HepG2 (cell line): ENCODE results near the gene NOXRED1. TPM values are rescaled to one million over a fixed set of nuclear protein-coding genes. Genes with fewer than 3 reads are reported as not detected.

Source experiments
- CAMTA2 ChIP-seq: sonication (generic); formaldehyde crosslinking; IDR thresholded peaks from 2 replicates; pipeline ENCODE4 v1.4.0; 2020; ENCODE audit warnings: mild to moderate bottlenecking, missing genetic modification reagents, borderline replicate concordance
- HOXA9 ChIP-seq: sonication (generic); formaldehyde crosslinking; IDR thresholded peaks from 2 replicates; pipeline ENCODE4 v1.8.1; 2022; ENCODE audit warnings: missing genetic modification reagents, mild to moderate bottlenecking, moderate library complexity, borderline replicate concordance
- PAWR ChIP-seq: sonication (generic); formaldehyde crosslinking; IDR thresholded peaks from 2 replicates; pipeline ENCODE4 v1.4.0; 2020; ENCODE audit warnings: missing genetic modification reagents, mild to moderate bottlenecking, borderline replicate concordance
- PITX1 ChIP-seq: sonication (generic); formaldehyde crosslinking; IDR thresholded peaks from 2 replicates; pipeline ENCODE4 v1.5.1; 2020; ENCODE audit warnings: mild to moderate bottlenecking, missing genetic modification reagents
- RBAK ChIP-seq: sonication (generic); formaldehyde crosslinking; IDR thresholded peaks from 2 replicates; pipeline ENCODE4 v1.5.1; 2020; ENCODE audit warnings: mild to moderate bottlenecking, missing genetic modification reagents
- TEAD3 ChIP-seq: optimal IDR thresholded peaks from 2 replicates; pipeline ENCODE3; 2016; ENCODE audit warnings: borderline replicate concordance
- U2AF1 ChIP-seq: fragments of 200-400 bp; formaldehyde crosslinking; optimal IDR thresholded peaks from 2 replicates; pipeline ENCODE3; 2017; ENCODE audit warnings: mild to moderate bottlenecking, low read depth, low read length
- ZNF224 ChIP-seq: sonication (generic); formaldehyde crosslinking; IDR thresholded peaks from 2 replicates; pipeline ENCODE4 v1.5.0; 2020; ENCODE audit warnings: mild to moderate bottlenecking, missing genetic modification reagents
- ZNF703 ChIP-seq: sonication (generic); formaldehyde crosslinking; IDR thresholded peaks from 2 replicates; pipeline ENCODE4 v1.5.1; 2020; ENCODE audit warnings: missing genetic modification reagents, mild to moderate bottlenecking, moderate library complexity, borderline replicate concordance
- polyA plus RNA-seq, 8 experiments: library from polyadenylated mRNA; depleted of rRNA in 3 of 8; stranded (reverse) in 7 of 8; unstranded in 1 of 8; fragments of >200 nt; fragmentation: Illumina TruSeq in 4 of 8; extraction: Trizol in 4 of 8; gene quantifications; 2 replicates each; pipeline versions ENCODE4 v1.2.1 to v1.2.3, GENCODE V29; 2011 to 2016; ENCODE audit warnings: low read depth in 4 of 8, missing spikeins in 1 of 8, mixed read lengths in 1 of 8; ENCODE audit not compliant: insufficient read depth in 1 of 8
- total RNA-seq, 5 experiments: library from RNA; depleted of rRNA; stranded (reverse); fragments of >200 nt; fragmentation: Illumina TruSeq; extraction: Trizol; gene quantifications; 2 replicates each; pipeline ENCODE4 v1.2.3, GENCODE V29; 2016; ENCODE audit warnings: low read depth in 1 of 5
- TF ChIP-seq, protein P1 (sequence below), 2 experiments: sonication (generic) in 1 of 2; formaldehyde crosslinking in 1 of 2; IDR thresholded peaks; 2 replicates each; pipeline versions ENCODE4 v1.5.1 to v1.6.1; 2011 to 2020; ENCODE audit warnings: borderline replicate concordance in 1 of 2, low read depth in 1 of 2, low read length in 1 of 2, mild to moderate bottlenecking in 1 of 2, missing genetic modification reagents in 1 of 2, moderate library complexity in 1 of 2
- TF ChIP-seq, protein P2 (sequence below): sonication (generic); formaldehyde crosslinking; IDR thresholded peaks from 2 replicates; pipeline ENCODE4 v1.5.0; 2020; ENCODE audit warnings: mild to moderate bottlenecking, missing genetic modification reagents
- TF ChIP-seq, protein P3 (sequence below): sonication (generic); formaldehyde crosslinking; IDR thresholded peaks from 2 replicates; pipeline ENCODE4 v1.4.0; 2020; ENCODE audit warnings: mild to moderate bottlenecking, missing genetic modification reagents
- TF ChIP-seq, protein P4 (sequence below): sonication (generic); formaldehyde crosslinking; IDR thresholded peaks from 2 replicates; pipeline ENCODE4 v1.5.1; 2020; ENCODE audit warnings: mild to moderate bottlenecking, missing genetic modification reagents, moderate library complexity
- TF ChIP-seq, protein P5 (sequence below): sonication (generic); formaldehyde crosslinking; IDR thresholded peaks from 2 replicates; pipeline ENCODE4 v1.4.0; 2020; ENCODE audit warnings: missing genetic modification reagents

NOXRED1 gene
- total and polyA plus RNA-seq, 2 of the 13 experiments (the other 11 are each of a cell fraction or from before 2014, with no cell fraction given) = 0.24 to 0.41 TPM

DNA sequence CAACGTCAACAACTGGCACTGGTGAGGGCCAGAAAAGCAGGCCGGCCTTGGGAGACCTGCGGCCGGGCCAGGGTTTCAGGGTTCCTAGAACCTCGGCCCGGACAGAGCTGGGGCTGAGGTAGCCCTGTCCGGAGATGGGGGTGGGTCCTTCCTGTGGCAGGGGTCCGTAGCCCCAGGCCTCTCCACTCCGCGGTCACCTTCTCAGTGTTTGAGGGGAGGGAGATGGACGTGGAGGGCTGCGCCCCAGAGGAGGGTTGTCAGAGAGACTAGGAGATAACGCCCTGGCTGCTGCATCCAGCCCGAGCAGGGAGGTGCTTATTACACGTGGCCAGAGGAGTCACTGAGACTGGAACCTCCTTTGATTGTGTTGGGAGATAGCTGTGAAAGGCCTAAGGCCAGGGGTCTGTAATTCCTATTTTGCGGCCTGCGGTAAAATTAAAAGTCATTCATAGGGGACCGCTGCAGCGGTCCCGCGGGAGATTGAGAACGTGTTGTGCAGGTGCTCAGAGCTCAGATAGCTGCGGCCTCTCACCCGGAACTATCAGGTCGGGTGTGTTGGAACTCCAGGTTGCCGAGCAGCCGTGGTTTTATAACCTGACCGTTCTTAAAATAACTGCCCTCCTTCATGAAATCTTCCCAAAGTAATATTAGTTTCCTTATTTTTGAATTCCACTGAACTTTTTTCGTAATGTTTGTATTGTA, 35.1 kb upstream of the NOXRED1 start (continued):
- TF ChIP-seq, protein P1, sequence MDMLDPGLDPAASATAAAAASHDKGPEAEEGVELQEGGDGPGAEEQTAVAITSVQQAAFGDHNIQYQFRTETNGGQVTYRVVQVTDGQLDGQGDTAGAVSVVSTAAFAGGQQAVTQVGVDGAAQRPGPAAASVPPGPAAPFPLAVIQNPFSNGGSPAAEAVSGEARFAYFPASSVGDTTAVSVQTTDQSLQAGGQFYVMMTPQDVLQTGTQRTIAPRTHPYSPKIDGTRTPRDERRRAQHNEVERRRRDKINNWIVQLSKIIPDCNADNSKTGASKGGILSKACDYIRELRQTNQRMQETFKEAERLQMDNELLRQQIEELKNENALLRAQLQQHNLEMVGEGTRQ (IDR thresholded peaks at IDR 0.05; ENCODE audit: low read depth, low read length) = no peak
- TF ChIP-seq, protein P1 (CRISPR knock-in tag; IDR thresholded peaks at IDR 0.05; ENCODE audit: borderline replicate concordance) = peak; percentile 50; the same call in 1 of the 2 replicates
- TF ChIP-seq, protein P2, sequence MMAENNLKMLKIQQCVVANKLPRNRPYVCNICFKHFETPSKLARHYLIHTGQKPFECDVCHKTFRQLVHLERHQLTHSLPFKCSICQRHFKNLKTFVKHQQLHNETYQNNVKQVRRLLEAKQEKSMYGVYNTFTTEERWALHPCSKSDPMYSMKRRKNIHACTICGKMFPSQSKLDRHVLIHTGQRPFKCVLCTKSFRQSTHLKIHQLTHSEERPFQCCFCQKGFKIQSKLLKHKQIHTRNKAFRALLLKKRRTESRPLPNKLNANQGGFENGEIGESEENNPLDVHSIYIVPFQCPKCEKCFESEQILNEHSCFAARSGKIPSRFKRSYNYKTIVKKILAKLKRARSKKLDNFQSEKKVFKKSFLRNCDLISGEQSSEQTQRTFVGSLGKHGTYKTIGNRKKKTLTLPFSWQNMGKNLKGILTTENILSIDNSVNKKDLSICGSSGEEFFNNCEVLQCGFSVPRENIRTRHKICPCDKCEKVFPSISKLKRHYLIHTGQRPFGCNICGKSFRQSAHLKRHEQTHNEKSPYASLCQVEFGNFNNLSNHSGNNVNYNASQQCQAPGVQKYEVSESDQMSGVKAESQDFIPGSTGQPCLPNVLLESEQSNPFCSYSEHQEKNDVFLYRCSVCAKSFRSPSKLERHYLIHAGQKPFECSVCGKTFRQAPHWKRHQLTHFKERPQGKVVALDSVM (CRISPR knock-in tag) = peak; percentile 67
- TF ChIP-seq RBAK (CRISPR knock-in tag) = no peak
- no peak for TF ChIP-seq ZNF703 (CRISPR knock-in tag)
- TF ChIP-seq, protein P3, sequence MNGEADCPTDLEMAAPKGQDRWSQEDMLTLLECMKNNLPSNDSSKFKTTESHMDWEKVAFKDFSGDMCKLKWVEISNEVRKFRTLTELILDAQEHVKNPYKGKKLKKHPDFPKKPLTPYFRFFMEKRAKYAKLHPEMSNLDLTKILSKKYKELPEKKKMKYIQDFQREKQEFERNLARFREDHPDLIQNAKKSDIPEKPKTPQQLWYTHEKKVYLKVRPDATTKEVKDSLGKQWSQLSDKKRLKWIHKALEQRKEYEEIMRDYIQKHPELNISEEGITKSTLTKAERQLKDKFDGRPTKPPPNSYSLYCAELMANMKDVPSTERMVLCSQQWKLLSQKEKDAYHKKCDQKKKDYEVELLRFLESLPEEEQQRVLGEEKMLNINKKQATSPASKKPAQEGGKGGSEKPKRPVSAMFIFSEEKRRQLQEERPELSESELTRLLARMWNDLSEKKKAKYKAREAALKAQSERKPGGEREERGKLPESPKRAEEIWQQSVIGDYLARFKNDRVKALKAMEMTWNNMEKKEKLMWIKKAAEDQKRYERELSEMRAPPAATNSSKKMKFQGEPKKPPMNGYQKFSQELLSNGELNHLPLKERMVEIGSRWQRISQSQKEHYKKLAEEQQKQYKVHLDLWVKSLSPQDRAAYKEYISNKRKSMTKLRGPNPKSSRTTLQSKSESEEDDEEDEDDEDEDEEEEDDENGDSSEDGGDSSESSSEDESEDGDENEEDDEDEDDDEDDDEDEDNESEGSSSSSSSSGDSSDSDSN (CRISPR knock-in tag) = peak; percentile 72
- TF ChIP-seq TEAD3 (CRISPR knock-in tag) = no peak
- TF ChIP-seq, protein P4, sequence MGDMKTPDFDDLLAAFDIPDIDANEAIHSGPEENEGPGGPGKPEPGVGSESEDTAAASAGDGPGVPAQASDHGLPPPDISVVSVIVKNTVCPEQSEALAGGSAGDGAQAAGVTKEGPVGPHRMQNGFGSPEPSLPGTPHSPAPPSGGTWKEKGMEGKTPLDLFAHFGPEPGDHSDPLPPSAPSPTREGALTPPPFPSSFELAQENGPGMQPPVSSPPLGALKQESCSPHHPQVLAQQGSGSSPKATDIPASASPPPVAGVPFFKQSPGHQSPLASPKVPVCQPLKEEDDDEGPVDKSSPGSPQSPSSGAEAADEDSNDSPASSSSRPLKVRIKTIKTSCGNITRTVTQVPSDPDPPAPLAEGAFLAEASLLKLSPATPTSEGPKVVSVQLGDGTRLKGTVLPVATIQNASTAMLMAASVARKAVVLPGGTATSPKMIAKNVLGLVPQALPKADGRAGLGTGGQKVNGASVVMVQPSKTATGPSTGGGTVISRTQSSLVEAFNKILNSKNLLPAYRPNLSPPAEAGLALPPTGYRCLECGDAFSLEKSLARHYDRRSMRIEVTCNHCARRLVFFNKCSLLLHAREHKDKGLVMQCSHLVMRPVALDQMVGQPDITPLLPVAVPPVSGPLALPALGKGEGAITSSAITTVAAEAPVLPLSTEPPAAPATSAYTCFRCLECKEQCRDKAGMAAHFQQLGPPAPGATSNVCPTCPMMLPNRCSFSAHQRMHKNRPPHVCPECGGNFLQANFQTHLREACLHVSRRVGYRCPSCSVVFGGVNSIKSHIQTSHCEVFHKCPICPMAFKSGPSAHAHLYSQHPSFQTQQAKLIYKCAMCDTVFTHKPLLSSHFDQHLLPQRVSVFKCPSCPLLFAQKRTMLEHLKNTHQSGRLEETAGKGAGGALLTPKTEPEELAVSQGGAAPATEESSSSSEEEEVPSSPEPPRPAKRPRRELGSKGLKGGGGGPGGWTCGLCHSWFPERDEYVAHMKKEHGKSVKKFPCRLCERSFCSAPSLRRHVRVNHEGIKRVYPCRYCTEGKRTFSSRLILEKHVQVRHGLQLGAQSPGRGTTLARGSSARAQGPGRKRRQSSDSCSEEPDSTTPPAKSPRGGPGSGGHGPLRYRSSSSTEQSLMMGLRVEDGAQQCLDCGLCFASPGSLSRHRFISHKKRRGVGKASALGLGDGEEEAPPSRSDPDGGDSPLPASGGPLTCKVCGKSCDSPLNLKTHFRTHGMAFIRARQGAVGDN = peak; percentile 66
- TF ChIP-seq HOXA9 (CRISPR knock-in tag) = no peak
- TF ChIP-seq ZNF224 (CRISPR knock-in tag) = 0 out of 2 replicates have a peak, but pooled peaks have one; percentile 0
- no peak for TF ChIP-seq U2AF1
- TF ChIP-seq, protein P5, sequence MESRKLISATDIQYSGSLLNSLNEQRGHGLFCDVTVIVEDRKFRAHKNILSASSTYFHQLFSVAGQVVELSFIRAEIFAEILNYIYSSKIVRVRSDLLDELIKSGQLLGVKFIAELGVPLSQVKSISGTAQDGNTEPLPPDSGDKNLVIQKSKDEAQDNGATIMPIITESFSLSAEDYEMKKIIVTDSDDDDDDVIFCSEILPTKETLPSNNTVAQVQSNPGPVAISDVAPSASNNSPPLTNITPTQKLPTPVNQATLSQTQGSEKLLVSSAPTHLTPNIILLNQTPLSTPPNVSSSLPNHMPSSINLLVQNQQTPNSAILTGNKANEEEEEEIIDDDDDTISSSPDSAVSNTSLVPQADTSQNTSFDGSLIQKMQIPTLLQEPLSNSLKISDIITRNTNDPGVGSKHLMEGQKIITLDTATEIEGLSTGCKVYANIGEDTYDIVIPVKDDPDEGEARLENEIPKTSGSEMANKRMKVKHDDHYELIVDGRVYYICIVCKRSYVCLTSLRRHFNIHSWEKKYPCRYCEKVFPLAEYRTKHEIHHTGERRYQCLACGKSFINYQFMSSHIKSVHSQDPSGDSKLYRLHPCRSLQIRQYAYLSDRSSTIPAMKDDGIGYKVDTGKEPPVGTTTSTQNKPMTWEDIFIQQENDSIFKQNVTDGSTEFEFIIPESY (CRISPR knock-in tag) = no peak
- TF ChIP-seq CAMTA2 (CRISPR knock-in tag) = 0 out of 2 replicates have a peak, but pooled peaks have one; percentile 26
- TF ChIP-seq PAWR (CRISPR knock-in tag) = no peak
- TF ChIP-seq PITX1 = no peak
